ENCODE measurements around the gene BRIP1.

DNA sequence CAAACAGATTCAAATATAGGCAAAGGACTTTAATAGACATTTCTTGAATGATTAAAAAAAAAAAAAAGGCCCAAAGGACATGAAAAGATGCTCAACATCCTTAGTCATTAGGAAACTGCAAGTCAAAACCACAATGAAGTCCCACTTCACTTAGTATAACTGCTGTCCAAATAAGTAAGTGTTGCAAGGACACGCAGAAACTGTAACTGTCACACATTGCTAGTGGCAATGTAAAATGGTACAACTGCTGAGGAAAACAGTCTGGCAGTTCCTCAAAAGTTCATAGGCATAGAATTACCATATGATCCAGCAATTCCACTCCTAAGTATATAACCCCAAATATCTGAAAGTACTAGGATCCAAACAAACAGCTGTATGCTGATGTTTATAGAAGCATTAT is 112.7 kb downstream of the BRIP1 start:
- TF ChIP-seq, protein P1, sequence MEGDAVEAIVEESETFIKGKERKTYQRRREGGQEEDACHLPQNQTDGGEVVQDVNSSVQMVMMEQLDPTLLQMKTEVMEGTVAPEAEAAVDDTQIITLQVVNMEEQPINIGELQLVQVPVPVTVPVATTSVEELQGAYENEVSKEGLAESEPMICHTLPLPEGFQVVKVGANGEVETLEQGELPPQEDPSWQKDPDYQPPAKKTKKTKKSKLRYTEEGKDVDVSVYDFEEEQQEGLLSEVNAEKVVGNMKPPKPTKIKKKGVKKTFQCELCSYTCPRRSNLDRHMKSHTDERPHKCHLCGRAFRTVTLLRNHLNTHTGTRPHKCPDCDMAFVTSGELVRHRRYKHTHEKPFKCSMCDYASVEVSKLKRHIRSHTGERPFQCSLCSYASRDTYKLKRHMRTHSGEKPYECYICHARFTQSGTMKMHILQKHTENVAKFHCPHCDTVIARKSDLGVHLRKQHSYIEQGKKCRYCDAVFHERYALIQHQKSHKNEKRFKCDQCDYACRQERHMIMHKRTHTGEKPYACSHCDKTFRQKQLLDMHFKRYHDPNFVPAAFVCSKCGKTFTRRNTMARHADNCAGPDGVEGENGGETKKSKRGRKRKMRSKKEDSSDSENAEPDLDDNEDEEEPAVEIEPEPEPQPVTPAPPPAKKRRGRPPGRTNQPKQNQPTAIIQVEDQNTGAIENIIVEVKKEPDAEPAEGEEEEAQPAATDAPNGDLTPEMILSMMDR (IDR thresholded peaks at IDR 0.05), result no peak
- no peak for TF ChIP-seq ZFX (IDR thresholded peaks at IDR 0.05; ENCODE audit: borderline replicate concordance)
